Stimulated activated naive CD8-positive, alpha-beta T cell treated with anti-CD3 and anti-CD28 coated beads, Interleukin-15, amount 100 ng/mL, for 72 hours (primary cell): ENCODE measurements around the gene CCDC170.
A peak's percentile ranks its signal among the peaks of the same experiment; 100 is the strongest.
"Not testable (repeated sequence)": the region's sequence is repeated elsewhere in the genome, so short reads cannot be mapped to it uniquely, and the experiment has no call there.

Source experiments
- ATAC-seq: fragments of 150-1000 bp; cut with Tn5 transposase; 2 replicates; pipeline ENCODE4 v1.10.0; 2021; ENCODE audit warnings: mild to moderate bottlenecking, moderate library complexity
- DNase-seq, 2 donors: peaks; one replicate each; pipeline ENCODE4 v3.0.0; 2021 to 2022
- H3K27ac Mint-ChIP-seq, 2 donors: one replicate each; pipeline ENCODE4 v1.8.0; 2022; ENCODE audit warnings: mild to moderate bottlenecking in 2 of 2, mixed read lengths in 2 of 2, moderate library complexity in 2 of 2
- H3K27me3 Mint-ChIP-seq: one replicate; pipeline ENCODE4 v1.8.0; 2022; ENCODE audit warnings: mixed read lengths
- H3K4me1 Mint-ChIP-seq: one replicate; pipeline ENCODE4 v1.8.0; 2022; ENCODE audit warnings: mild to moderate bottlenecking, mixed read lengths
- H3K4me3 Mint-ChIP-seq, 2 donors: one replicate each; pipeline ENCODE4 v1.8.0; 2022; ENCODE audit warnings: mild to moderate bottlenecking in 2 of 2, mixed read lengths in 2 of 2, moderate library complexity in 1 of 2
- H3K9me3 Mint-ChIP-seq, 2 donors: one replicate each; pipeline ENCODE4 v1.8.0; 2022; ENCODE audit warnings: mixed read lengths in 2 of 2

Gene CCDC170

GRCh38 chr6:151512481-151512880 lies 18.7 kb downstream of the CCDC170 start:
- ATAC-seq = no peak
- Mint-ChIP-seq H3K9me3 (peaks cover 0 to 10% of the 10 kb centered on the region in 2 donors), H3K4me1 (no peaks in the 10 kb centered on the region), H3K27me3 (no peaks in the 10 kb centered on the region), H3K27ac (no peak overlapping the region), H3K4me3 (no peak overlapping the region)
- DNase-seq = no peak

- Mint-ChIP-seq H3K4me3 (no peak overlapping the region), H3K27me3 (no peaks in the 10 kb centered on the region), H3K27ac (peak overlapping the region; percentile 13 to 89), H3K9me3 (peaks cover 10 to 17% of the 10 kb centered on the region in 2 donors), H3K4me1 (no peaks in the 10 kb centered on the region)
- no peak for DNase-seq
- ATAC-seq = no peak
These were observed 20.3 kb downstream of the CCDC170 start for GRCh38 chr6:151514000-151514730.

- not testable (repeated sequence) for H3K4me1 Mint-ChIP-seq, H3K4me3 Mint-ChIP-seq, H3K27ac Mint-ChIP-seq, DNase-seq, ATAC-seq, H3K27me3 Mint-ChIP-seq
- H3K9me3 Mint-ChIP-seq = peaks cover 22 to 55% of the 10 kb centered on the region in 2 donors
These were observed 25.2 kb downstream of the CCDC170 start for GRCh38 chr6:151518992-151519391.

- no peak for DNase-seq
- Mint-ChIP-seq H3K27ac (no peak overlapping the region), H3K27me3 (no peaks in the 10 kb centered on the region), H3K4me3 (no peak overlapping the region), H3K9me3 (peaks cover 18 to 54% of the 10 kb centered on the region in 2 donors), H3K4me1 (no peaks in the 10 kb centered on the region)
- no peak for ATAC-seq
These were observed 29.2 kb downstream of the CCDC170 start for GRCh38 chr6:151523034-151523433.

- H3K4me1 Mint-ChIP-seq = no peaks in the 10 kb centered on the region
- H3K27ac Mint-ChIP-seq = no peak overlapping the region
- DNase-seq = no peak
- ATAC-seq = no peak
- H3K27me3 Mint-ChIP-seq = no peaks in the 10 kb centered on the region
- no peak overlapping the region for H3K4me3 Mint-ChIP-seq
- H3K9me3 Mint-ChIP-seq = peaks cover 18 to 44% of the 10 kb centered on the region in 2 donors
These were observed 30.2 kb downstream of the CCDC170 start for GRCh38 chr6:151524059-151524458.

GRCh38 chr6:151534576-151534975 lies 40.8 kb downstream of the CCDC170 start:
- DNase-seq (no peak), ATAC-seq (no peak)
- Mint-ChIP-seq H3K27ac (no peak overlapping the region), H3K9me3 (peaks cover 9% of the 10 kb centered on the region in 2 donors), H3K4me3 (no peak overlapping the region), H3K27me3 (peaks cover 4% of the 10 kb centered on the region), H3K4me1 (no peaks in the 10 kb centered on the region)

GRCh38 chr6:151535476-151536187 lies 41.8 kb downstream of the CCDC170 start:
- H3K4me3 Mint-ChIP-seq = no peak overlapping the region
- H3K27me3 Mint-ChIP-seq = no peaks in the 10 kb centered on the region
- no peaks in the 10 kb centered on the region for H3K4me1 Mint-ChIP-seq

GRCh38 chr6:151536188-151536479 lies 42.3 kb downstream of the CCDC170 start:
- H3K4me3 Mint-ChIP-seq = no peak overlapping the region
- no peaks in the 10 kb centered on the region for H3K4me1 Mint-ChIP-seq
- peaks cover 11 to 13% of the 10 kb centered on the region in 2 donors for H3K9me3 Mint-ChIP-seq
- H3K27ac Mint-ChIP-seq = no peak overlapping the region
- ATAC-seq (no peak), DNase-seq (no peak)
- H3K27me3 Mint-ChIP-seq = no peaks in the 10 kb centered on the region

More at GRCh38 chr6:151535476-151536187, 41.8 kb downstream of the CCDC170 start:
- Mint-ChIP-seq H3K27ac (no peak overlapping the region), H3K9me3 (peaks cover 11 to 13% of the 10 kb centered on the region in 2 donors)
- no peak for ATAC-seq
- no peak for DNase-seq

GRCh38 chr6:151537556-151537955 lies 43.7 kb downstream of the CCDC170 start:
- Mint-ChIP-seq H3K9me3 (peaks cover 11 to 13% of the 10 kb centered on the region in 2 donors), H3K27ac (no peak overlapping the region), H3K27me3 (no peaks in the 10 kb centered on the region), H3K4me1 (no peaks in the 10 kb centered on the region), H3K4me3 (no peak overlapping the region)
- no peak for DNase-seq
- ATAC-seq = no peak

- H3K27me3 Mint-ChIP-seq = no peaks in the 10 kb centered on the region
- peak overlapping the region in 1 of 2 donors; percentile 12 for H3K27ac Mint-ChIP-seq
- no peak for ATAC-seq
- H3K4me1 Mint-ChIP-seq = no peaks in the 10 kb centered on the region
- no peak overlapping the region for H3K4me3 Mint-ChIP-seq
- DNase-seq = no peak
- peaks cover 10 to 11% of the 10 kb centered on the region in 2 donors for H3K9me3 Mint-ChIP-seq
These were observed 45.9 kb downstream of the CCDC170 start for GRCh38 chr6:151539506-151540268.

- H3K27ac Mint-ChIP-seq = no peak overlapping the region
- H3K27me3 Mint-ChIP-seq = no peaks in the 10 kb centered on the region
- H3K4me3 Mint-ChIP-seq = no peak overlapping the region
- H3K9me3 Mint-ChIP-seq = peaks cover 6 to 7% of the 10 kb centered on the region in 2 donors
- ATAC-seq (no peak), DNase-seq (no peak)
- H3K4me1 Mint-ChIP-seq = no peaks in the 10 kb centered on the region
These were observed 50.6 kb downstream of the CCDC170 start for GRCh38 chr6:151544453-151544852.

GRCh38 chr6:151544884-151545283 lies 51.1 kb downstream of the CCDC170 start:
- H3K4me3 Mint-ChIP-seq, H3K27me3 Mint-ChIP-seq: not testable (repeated sequence)

GRCh38 chr6:151546941-151547659 lies 53.3 kb downstream of the CCDC170 start:
- Mint-ChIP-seq H3K9me3 (peaks cover 0 to 8% of the 10 kb centered on the region in 2 donors), H3K4me1 (no peaks in the 10 kb centered on the region), H3K4me3 (no peak overlapping the region), H3K27me3 (no peaks in the 10 kb centered on the region), H3K27ac (no peak overlapping the region)
- no peak for DNase-seq
- ATAC-seq = no peak

More at GRCh38 chr6:151544884-151545283, 51.1 kb downstream of the CCDC170 start:
- ATAC-seq, H3K27ac Mint-ChIP-seq, H3K9me3 Mint-ChIP-seq, H3K4me1 Mint-ChIP-seq, DNase-seq: not testable (repeated sequence)

- Mint-ChIP-seq H3K27ac (no peak overlapping the region), H3K27me3 (no peaks in the 10 kb centered on the region), H3K4me3 (no peak overlapping the region), H3K4me1 (no peaks in the 10 kb centered on the region), H3K9me3 (peaks cover 0 to 8% of the 10 kb centered on the region in 2 donors)
- ATAC-seq (no peak), DNase-seq (no peak)
These were observed 54.4 kb downstream of the CCDC170 start for GRCh38 chr6:151548201-151548600.

GRCh38 chr6:151549790-151550189 lies 56.0 kb downstream of the CCDC170 start:
- ATAC-seq (no peak), DNase-seq (no peak)
- peaks cover 0 to 8% of the 10 kb centered on the region in 2 donors for H3K9me3 Mint-ChIP-seq
- no peak overlapping the region for H3K27ac Mint-ChIP-seq
- no peaks in the 10 kb centered on the region for H3K27me3 Mint-ChIP-seq
- H3K4me3 Mint-ChIP-seq = no peak overlapping the region
- H3K4me1 Mint-ChIP-seq = no peaks in the 10 kb centered on the region
